GM23338 (cell line): ENCODE results near the gene GRIA3. TPM values are rescaled to one million over a fixed set of nuclear protein-coding genes. Genes with fewer than 3 reads are reported as not detected.

Experiments used
- ATAC-seq: fragments of 200-7000 bp; cut with Tn5 transposase; 3 replicates; pipeline ENCODE4 v1.9.1; 2020
- DNase-seq: peaks from one replicate; pipeline ENCODE4 v3.0.0-alpha.2; 2015; ENCODE audit warnings: low spot score
- H2AFZ ChIP-seq: fragments of 200-600 bp; sonication (generic); 2 replicates; pipeline ENCODE4 v1.8.0; 2016; ENCODE audit warnings: antibody characterized with exemption, mild to moderate bottlenecking, moderate library complexity
- H3F3A ChIP-seq: fragments of 200-600 bp; sonication (generic); replicated peaks from 2 replicates; pipeline ENCODE4 v1.8.0; 2017; ENCODE audit warnings: antibody characterized with exemption, mixed run types, low read depth
- H3K27ac ChIP-seq: fragments of 200-600 bp; sonication (generic); 2 replicates; pipeline ENCODE4 v1.6.1; 2016; ENCODE audit warnings: low read depth
- H3K27me3 ChIP-seq: fragments of 200-600 bp; sonication (generic); 2 replicates; pipeline ENCODE4 v1.8.0; 2016; ENCODE audit warnings: mild to moderate bottlenecking, mixed run types, moderate library complexity; ENCODE audit not compliant: insufficient read depth
- H3K36me3 ChIP-seq: fragments of 200-600 bp; sonication (generic); 2 replicates; pipeline ENCODE4 v1.8.0; 2016; ENCODE audit warnings: mild to moderate bottlenecking; ENCODE audit not compliant: insufficient read depth
- H3K4me1 ChIP-seq: fragments of 200-600 bp; sonication (generic); 2 replicates; pipeline ENCODE4 v1.8.0; 2016; ENCODE audit warnings: mild to moderate bottlenecking, moderate library complexity; ENCODE audit not compliant: insufficient read depth
- H3K4me2 ChIP-seq: fragments of 200-600 bp; sonication (generic); 2 replicates; pipeline ENCODE4 v1.7.1; 2017; ENCODE audit warnings: mixed run types
- H3K4me3 ChIP-seq: fragments of 200-600 bp; sonication (generic); 2 replicates; pipeline ENCODE4 v1.6.1; 2016; ENCODE audit warnings: mixed run types
- H3K79me2 ChIP-seq: fragments of 200-600 bp; sonication (generic); replicated peaks from 2 replicates; pipeline ENCODE4 v1.8.0; 2017; ENCODE audit warnings: mild to moderate bottlenecking; ENCODE audit not compliant: insufficient read depth
- H3K9me2 ChIP-seq: fragments of 200-600 bp; sonication (generic); 2 replicates; pipeline ENCODE4 v1.8.0; 2017; ENCODE audit not compliant: insufficient read depth
- H4K20me1 ChIP-seq: fragments of 200-600 bp; sonication (generic); replicated peaks from 2 replicates; pipeline ENCODE4 v1.8.0; 2017; ENCODE audit warnings: mild to moderate bottlenecking; ENCODE audit not compliant: insufficient read depth
- H3K27ac Mint-ChIP-seq: 2 replicates; pipeline ENCODE4 v1.8.0; 2020; ENCODE audit warnings: inconsistent platforms, mild to moderate bottlenecking, moderate library complexity, mixed read lengths
- H3K27me3 Mint-ChIP-seq: 3 replicates; pipeline ENCODE4 v1.8.0; 2022; ENCODE audit warnings: low read depth, mild to moderate bottlenecking, moderate library complexity, mixed read lengths, inconsistent platforms; ENCODE audit not compliant: insufficient read depth, poor library complexity
- H3K36me3 Mint-ChIP-seq: 3 replicates; pipeline ENCODE4 v1.8.0; 2021; ENCODE audit warnings: low read depth, mild to moderate bottlenecking, inconsistent platforms, moderate library complexity, mixed read lengths
- H3K4me1 Mint-ChIP-seq: 3 replicates; pipeline ENCODE4 v1.8.0; 2020; ENCODE audit warnings: mild to moderate bottlenecking, inconsistent platforms, mixed read lengths
- H3K4me3 Mint-ChIP-seq: 3 replicates; pipeline ENCODE4 v1.8.0; 2021; ENCODE audit warnings: moderate library complexity, mild to moderate bottlenecking, inconsistent platforms, mixed read lengths
- H3K9me3 Mint-ChIP-seq: 3 replicates; pipeline ENCODE4 v1.8.0; 2020; ENCODE audit warnings: moderate library complexity, mild to moderate bottlenecking, inconsistent platforms, mixed read lengths
- CREB1 ChIP-seq: fragments of 250-450 bp; sonication (Bioruptor Pico); IDR thresholded peaks from 2 replicates; pipeline ENCODE4 v1.5.0; 2020; ENCODE audit warnings: low read depth, mild to moderate bottlenecking, moderate library complexity
- CTCF ChIP-seq, 2 experiments: fragments of 200-600 bp in 1 of 2; sonication (generic) in 1 of 2; conservative IDR thresholded peaks; 2 replicates each; pipeline versions ENCODE4 v1.5.1 to v1.6.1; 2016 to 2017; ENCODE audit warnings: antibody characterized with exemption in 2 of 2, low read depth in 2 of 2, mild to moderate bottlenecking in 2 of 2, moderate library complexity in 1 of 2
- ETS1 ChIP-seq: IDR thresholded peaks from 2 replicates; pipeline ENCODE4 v1.6.1; 2016; ENCODE audit warnings: antibody characterized with exemption
- EZH2 ChIP-seq: fragments of 200-600 bp; sonication (generic); IDR thresholded peaks from one replicate; pipeline ENCODE4 v1.8.0; 2017; ENCODE audit warnings: antibody characterized with exemption, mild to moderate bottlenecking, low read depth; ENCODE audit not compliant: unreplicated experiment
- EZH2phosphoT487 ChIP-seq: fragments of 200-600 bp; sonication (generic); IDR thresholded peaks from one replicate; pipeline ENCODE4 v1.8.1; 2018; ENCODE audit warnings: antibody characterized with exemption; ENCODE audit not compliant: unreplicated experiment
- JUNB ChIP-seq: IDR thresholded peaks from one replicate; pipeline ENCODE4 v1.6.1; 2016; ENCODE audit warnings: antibody characterized with exemption; ENCODE audit not compliant: unreplicated experiment
- NANOG ChIP-seq: IDR thresholded peaks from 2 replicates; pipeline ENCODE4 v1.6.1; 2016; ENCODE audit warnings: antibody characterized with exemption, borderline replicate concordance
- POLR2AphosphoS5 ChIP-seq: IDR thresholded peaks from 2 replicates; pipeline ENCODE4 v1.6.1; 2016; ENCODE audit warnings: antibody characterized with exemption, low read depth
- REST ChIP-seq: IDR thresholded peaks from one replicate; pipeline ENCODE4 v1.6.1; 2018; ENCODE audit warnings: antibody characterized with exemption; ENCODE audit not compliant: unreplicated experiment
- STAT1 ChIP-seq: IDR thresholded peaks from one replicate; pipeline ENCODE4 v1.6.1; 2016; ENCODE audit warnings: antibody characterized with exemption; ENCODE audit not compliant: unreplicated experiment
- ZNF114 ChIP-seq: fragments of 250-450 bp; sonication (Bioruptor Pico); IDR thresholded peaks from 2 replicates; pipeline ENCODE4 v1.5.0; 2020; ENCODE audit warnings: mild to moderate bottlenecking, moderate library complexity
- ZNF331 ChIP-seq: fragments of 250-450 bp; sonication (Bioruptor Pico); IDR thresholded peaks from 2 replicates; pipeline ENCODE4 v1.5.0; 2020; ENCODE audit warnings: low read depth, mild to moderate bottlenecking, moderate library complexity
- ZNF462 ChIP-seq: fragments of 250-450 bp; sonication (Bioruptor Pico); IDR thresholded peaks from 2 replicates; pipeline ENCODE4 v1.5.0; 2020; ENCODE audit warnings: mild to moderate bottlenecking, moderate library complexity
- polyA plus RNA-seq: library from polyadenylated mRNA; unstranded; fragments of >200 nt; fragmentation: Nextera tagmentation; extraction: Ambion mirVana; gene quantifications from 2 replicates; pipeline ENCODE4 v1.2.1, GENCODE V29; 2016
- total RNA-seq: library from RNA; depleted of rRNA; stranded (reverse); fragments of >200 nt; shearing (Covaris generic); gene quantifications from 2 replicates; pipeline ENCODE4 v1.2.3, GENCODE V29; 2014

The GRIA3 gene
- total and polyA plus RNA-seq, 2 experiments from 2014 or later, result 2.7 to 5.6 TPM

GRCh38 chrX:123157586-123157985, 26.5 kb upstream of the GRIA3 start:
- peaks cover 5% of the 10 kb centered on the region; the same call in 1 of the 3 replicates for H3K9me3 Mint-ChIP-seq
- H3K36me3 Mint-ChIP-seq, result peaks cover 2% of the 10 kb centered on the region; the same call in 1 of the 3 replicates
- no peaks in the 10 kb centered on the region for H3K36me3 ChIP-seq
- ATAC-seq (no peak), DNase-seq (no peak)
- TF ChIP-seq ZNF114, result no peak
- no peak for TF ChIP-seq EZH2phosphoT487
- TF ChIP-seq EZH2, result no peak
- no peak for TF ChIP-seq CTCF (conservative IDR thresholded peaks at IDR 0.05; ENCODE audit: low read depth in 2 of 2)
- no peak for TF ChIP-seq JUNB
- TF ChIP-seq NANOG, result no peak
- TF ChIP-seq ZNF331 (CRISPR knock-in tag), result no peak
- no peak for TF ChIP-seq POLR2AphosphoS5
- TF ChIP-seq STAT1, result no peak
- TF ChIP-seq REST, result no peak
- no peak for TF ChIP-seq CREB1 (CRISPR knock-in tag)
- TF ChIP-seq ZNF462 (CRISPR knock-in tag), result no peak
- TF ChIP-seq ETS1, result no peak
- no peaks in the 10 kb centered on the region for H3K27me3 Mint-ChIP-seq
- no peak overlapping the region for H2AFZ ChIP-seq
- H3K9me2 ChIP-seq, result no peaks in the 10 kb centered on the region
- no peaks in the 10 kb centered on the region for H4K20me1 ChIP-seq
- H3K79me2 ChIP-seq, result no peaks in the 10 kb centered on the region
- no peaks in the 10 kb centered on the region for H3K27me3 ChIP-seq
- no peak overlapping the region for H3K4me2 ChIP-seq
- H3K27ac Mint-ChIP-seq, result no peak overlapping the region
- H3K4me1 Mint-ChIP-seq, result peaks cover 7% of the 10 kb centered on the region; the same call in 2 of the 3 replicates
- H3K27ac ChIP-seq, result no peak overlapping the region
- no peak overlapping the region for H3K4me3 Mint-ChIP-seq
- no peaks in the 10 kb centered on the region for H3F3A ChIP-seq
- H3K4me3 ChIP-seq, result no peak overlapping the region
- no peaks in the 10 kb centered on the region for H3K4me1 ChIP-seq
